GM12891 (cell line): Measurements from ENCODE around the gene MTMR4.

Source experiments
- POLR2A ChIP-seq: IDR thresholded peaks from 2 replicates; pipeline ENCODE4 v1.6.1; 2011; ENCODE audit warnings: low read depth, low read length, control low read depth
- POLR2AphosphoS5 ChIP-seq: IDR thresholded peaks from 2 replicates; pipeline ENCODE4 v1.6.1; 2011; ENCODE audit warnings: low read depth, low read length, control low read depth

DNA sequence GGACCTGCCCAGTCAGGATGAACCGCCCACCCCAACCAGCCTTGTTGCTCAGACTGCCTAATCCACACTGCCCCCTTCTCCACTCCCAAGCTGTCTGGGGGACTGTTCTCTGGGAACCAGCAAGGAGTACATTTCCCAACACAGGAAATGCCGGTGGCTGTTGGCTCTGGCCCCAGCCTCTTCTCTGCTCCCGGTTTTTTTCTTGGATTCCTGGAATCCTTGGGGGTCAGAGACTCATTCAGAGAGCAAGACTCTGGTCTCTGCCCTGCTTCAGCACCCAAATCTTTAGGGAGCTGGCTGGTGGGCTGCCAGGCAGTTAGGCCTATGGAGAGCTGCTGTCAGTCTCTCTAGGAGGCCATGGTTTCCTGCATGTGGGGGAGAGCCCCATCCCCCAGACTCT is 10.8 kb upstream of the MTMR4 start:
- TF ChIP-seq POLR2AphosphoS5 (no peak), POLR2A (no peak)
